IPS DF 6.9 (cell line): Measurements from ENCODE around the gene JARID2.
"Not testable (repeated sequence)": the region's sequence is repeated elsewhere in the genome, so short reads cannot be mapped to it uniquely, and the experiment has no call there.

Experiments used
- DNase-seq: peaks from one replicate; pipeline ENCODE4 v3.0.0-alpha.2; 2013; ENCODE audit warnings: low read depth, low spot score
- H3K27ac ChIP-seq: one replicate; pipeline ENCODE4 v1.5.1; 2013; ENCODE audit warnings: low read length, control low read depth
- H3K27me3 ChIP-seq: 2 replicates; pipeline ENCODE4 v1.6.1; 2013; ENCODE audit warnings: mild to moderate bottlenecking, low read length; ENCODE audit not compliant: control insufficient read depth, insufficient read depth
- H3K36me3 ChIP-seq: 2 replicates; pipeline ENCODE4 v1.6.1; 2013; ENCODE audit warnings: low read length; ENCODE audit not compliant: control insufficient read depth, insufficient read depth
- H3K4me1 ChIP-seq: 2 replicates; pipeline ENCODE4 v1.6.1; 2013; ENCODE audit warnings: low read length; ENCODE audit not compliant: control insufficient read depth, insufficient read depth
- H3K4me3 ChIP-seq: 2 replicates; pipeline ENCODE4 v1.5.1; 2013; ENCODE audit warnings: mild to moderate bottlenecking, low read length
- H3K9me3 ChIP-seq: 2 replicates; pipeline ENCODE4 v1.6.1; 2013; ENCODE audit warnings: low read length, inconsistent platforms; ENCODE audit not compliant: control insufficient read depth, insufficient read depth
- WGBS: extraction: QIAGEN DNeasy Blood & Tissue Kit; methylation state at CpG from one replicate; pipeline ENCODE4 v1.1.7; 2013; ENCODE audit warnings: mixed read lengths, missing lambda C conversion rate; ENCODE audit not compliant: insufficient read length, insufficient coverage; 5-methylcytosine and 5-hydroxymethylcytosine counted together

The JARID2 gene

GRCh38 chr6:15279047-15279661 lies 33.3 kb downstream of the JARID2 start:
- H3K4me3 ChIP-seq = no peak overlapping the region
- H3K27me3 ChIP-seq = no peaks in the 10 kb centered on the region
- H3K27ac ChIP-seq = no peak overlapping the region
- WGBS = no CpG with 5 or more reads among the region's 5 CpGs
- H3K36me3 ChIP-seq = no peaks in the 10 kb centered on the region
- DNase-seq = no peak
- peaks cover 11% of the 10 kb centered on the region for H3K4me1 ChIP-seq
- no peaks in the 10 kb centered on the region for H3K9me3 ChIP-seq

- no peak overlapping the region for H3K4me3 ChIP-seq
- H3K27me3 ChIP-seq = no peaks in the 10 kb centered on the region
- no CpG with 5 or more reads among the region's 6 CpGs for whole genome bisulfite sequencing
- no peaks in the 10 kb centered on the region for H3K36me3 ChIP-seq
- no peaks in the 10 kb centered on the region for H3K9me3 ChIP-seq
- peaks cover 9% of the 10 kb centered on the region for H3K4me1 ChIP-seq
- no peak for DNase-seq
- H3K27ac ChIP-seq = no peak overlapping the region
These were observed 34.2 kb downstream of the JARID2 start for GRCh38 chr6:15280028-15280427.

GRCh38 chr6:15280961-15281360 lies 35.1 kb downstream of the JARID2 start:
- Histone ChIP-seq H3K4me1 (peaks cover 7% of the 10 kb centered on the region), H3K27ac (no peak overlapping the region), H3K9me3 (no peaks in the 10 kb centered on the region), H3K4me3 (no peak overlapping the region), H3K27me3 (no peaks in the 10 kb centered on the region), H3K36me3 (no peaks in the 10 kb centered on the region)
- DNase-seq = no peak
- no CpG with 5 or more reads among the region's 8 CpGs for WGBS

GRCh38 chr6:15282334-15282733 lies 36.5 kb downstream of the JARID2 start:
- DNase-seq = no peak
- Histone ChIP-seq H3K36me3 (no peaks in the 10 kb centered on the region), H3K27me3 (no peaks in the 10 kb centered on the region), H3K4me3 (no peak overlapping the region), H3K4me1 (peaks cover 7% of the 10 kb centered on the region), H3K9me3 (no peaks in the 10 kb centered on the region), H3K27ac (no peak overlapping the region)
- WGBS = no CpG with 5 or more reads among the region's 4 CpGs

GRCh38 chr6:15283986-15284361 lies 38.1 kb downstream of the JARID2 start:
- Histone ChIP-seq H3K27ac (no peak overlapping the region), H3K27me3 (no peaks in the 10 kb centered on the region), H3K9me3 (no peaks in the 10 kb centered on the region), H3K4me1 (peaks cover 8% of the 10 kb centered on the region; the same call in 1 of the 2 replicates), H3K4me3 (no peak overlapping the region), H3K36me3 (no peaks in the 10 kb centered on the region; the same call in 1 of the 2 replicates)
- no CpG with 5 or more reads among the region's 3 CpGs for WGBS
- DNase-seq = no peak

GRCh38 chr6:15284743-15285142 lies 38.9 kb downstream of the JARID2 start:
- peaks cover 6% of the 10 kb centered on the region; the same call in 1 of the 2 replicates for H3K4me1 ChIP-seq
- H3K4me3 ChIP-seq = no peak overlapping the region
- H3K27ac ChIP-seq = no peak overlapping the region
- no peaks in the 10 kb centered on the region for H3K27me3 ChIP-seq
- WGBS = no CpG with 5 or more reads among the region's 1 CpG
- DNase-seq = no peak
- H3K36me3 ChIP-seq = no peaks in the 10 kb centered on the region; the same call in 1 of the 2 replicates
- H3K9me3 ChIP-seq = no peaks in the 10 kb centered on the region

GRCh38 chr6:15285682-15286294 lies 39.9 kb downstream of the JARID2 start:
- DNase-seq = no peak
- H3K27me3 ChIP-seq = no peaks in the 10 kb centered on the region
- peaks cover 6% of the 10 kb centered on the region; the same call in 1 of the 2 replicates for H3K4me1 ChIP-seq
- H3K36me3 ChIP-seq = no peaks in the 10 kb centered on the region; the same call in 1 of the 2 replicates
- no CpG with 5 or more reads among the region's 3 CpGs for WGBS
- H3K9me3 ChIP-seq = no peaks in the 10 kb centered on the region
- H3K27ac ChIP-seq = no peak overlapping the region
- no peak overlapping the region for H3K4me3 ChIP-seq

GRCh38 chr6:15287670-15288375 lies 42.0 kb downstream of the JARID2 start:
- no peak overlapping the region for H3K27ac ChIP-seq
- H3K4me3 ChIP-seq = no peak overlapping the region
- no CpG with 5 or more reads among the region's 6 CpGs for WGBS
- no peaks in the 10 kb centered on the region for H3K9me3 ChIP-seq
- H3K4me1 ChIP-seq = peaks cover 4% of the 10 kb centered on the region; the same call in 1 of the 2 replicates
- H3K27me3 ChIP-seq = no peaks in the 10 kb centered on the region
- no peak for DNase-seq
- no peaks in the 10 kb centered on the region; the same call in 1 of the 2 replicates for H3K36me3 ChIP-seq

GRCh38 chr6:15288856-15289255 lies 43.0 kb downstream of the JARID2 start:
- no CpG with 5 or more reads among the region's 8 CpGs for WGBS
- Histone ChIP-seq H3K36me3 (no peaks in the 10 kb centered on the region; the same call in 1 of the 2 replicates), H3K4me3 (no peak overlapping the region), H3K9me3 (no peaks in the 10 kb centered on the region), H3K27me3 (no peaks in the 10 kb centered on the region), H3K4me1 (peaks cover 6% of the 10 kb centered on the region), H3K27ac (no peak overlapping the region)
- DNase-seq = no peak

GRCh38 chr6:15289456-15289855 lies 43.6 kb downstream of the JARID2 start:
- not testable (repeated sequence) for H3K27me3 ChIP-seq, DNase-seq, H3K4me1 ChIP-seq, H3K27ac ChIP-seq, H3K36me3 ChIP-seq, H3K9me3 ChIP-seq, H3K4me3 ChIP-seq
- WGBS = no CpG with 5 or more reads among the region's 7 CpGs
